ENCODE data around the gene STK11.

GRCh38 chr19:1221904-1222255 lies 16.3 kb downstream of the STK11 start:
- no peak for TF ChIP-seq CTCF (IDR thresholded peaks at IDR 0.05)
- no peak for TF ChIP-seq POLR2A (IDR thresholded peaks at IDR 0.05)
